Activated naive CD8-positive, alpha-beta T cell treated with anti-CD3 and anti-CD28 coated beads, Interleukin-2, amount 50 U/mL, for 16 hours (primary cell): ENCODE measurements around the gene RAD51AP2.
"Not testable (repeated sequence)": the region's sequence is repeated elsewhere in the genome, so short reads cannot be mapped to it uniquely, and the experiment has no call there.

ENCODE experiments used
- DNase-seq: peaks from one replicate; pipeline ENCODE4 v3.0.0-alpha.2; 2020; ENCODE audit warnings: low read depth, low spot score

The RAD51AP2 gene

GRCh38 chr2:17538022-17538843 lies 20.0 kb upstream of the RAD51AP2 start:
- DNase-seq: no peak

GRCh38 chr2:17536416-17536815 lies 18.2 kb upstream of the RAD51AP2 start:
- no peak for DNase-seq

GRCh38 chr2:17533546-17533945 lies 15.3 kb upstream of the RAD51AP2 start:
- no peak for DNase-seq

- no peak for DNase-seq
Measured at GRCh38 chr2:17529771-17530170, 11.5 kb upstream of the RAD51AP2 start.

GRCh38 chr2:17522303-17522702 lies 4.1 kb upstream of the RAD51AP2 start:
- DNase-seq: no peak

GRCh38 chr2:17521621-17522020 lies 3.4 kb upstream of the RAD51AP2 start:
- DNase-seq: no peak

- DNase-seq: no peak
Measured at GRCh38 chr2:17520761-17521160, 2.5 kb upstream of the RAD51AP2 start.

- no peak for DNase-seq
Measured at GRCh38 chr2:17519486-17519885, 1.2 kb upstream of the RAD51AP2 start.

GRCh38 chr2:17517481-17518211 lies 594 bp downstream of the RAD51AP2 start:
- DNase-seq: no peak

- DNase-seq: no peak
Measured at GRCh38 chr2:17515652-17516051, 2.6 kb downstream of the RAD51AP2 start.

GRCh38 chr2:17506736-17507616 lies 11.3 kb downstream of the RAD51AP2 start:
- no peak for DNase-seq

- DNase-seq: no peak
Measured at GRCh38 chr2:17497718-17498117, 20.5 kb downstream of the RAD51AP2 start.

GRCh38 chr2:17495590-17495989 lies 22.6 kb downstream of the RAD51AP2 start:
- DNase-seq: no peak

- not testable (repeated sequence) for DNase-seq
Measured at GRCh38 chr2:17490165-17490564, 28.1 kb downstream of the RAD51AP2 start.

- not testable (repeated sequence) for DNase-seq
Measured at GRCh38 chr2:17488610-17489009, 29.6 kb downstream of the RAD51AP2 start.

GRCh38 chr2:17483496-17483895 lies 34.7 kb downstream of the RAD51AP2 start:
- DNase-seq: no peak

- no peak for DNase-seq
Measured at GRCh38 chr2:17482651-17483050, 35.6 kb downstream of the RAD51AP2 start.

GRCh38 chr2:17479875-17480274 lies 38.4 kb downstream of the RAD51AP2 start:
- DNase-seq: no peak

GRCh38 chr2:17476830-17477229 lies 41.4 kb downstream of the RAD51AP2 start:
- DNase-seq: no peak

GRCh38 chr2:17476064-17476463 lies 42.2 kb downstream of the RAD51AP2 start:
- no peak for DNase-seq

GRCh38 chr2:17475286-17475685 lies 43.0 kb downstream of the RAD51AP2 start:
- DNase-seq: no peak

- no peak for DNase-seq
Measured at GRCh38 chr2:17471979-17472378, 46.3 kb downstream of the RAD51AP2 start.
